ENCODE data around the gene DOCK1.
"Not testable (repeated sequence)": the region's sequence is repeated elsewhere in the genome, so short reads cannot be mapped to it uniquely, and the experiment has no call there.

DOCK1 gene

GRCh38 chr10:126908729-126909128 is 3.5 kb downstream of the DOCK1 start:
- Histone ChIP-seq H3K36me3 (ENCODE audit: insufficient read depth, low read length) (no peaks in the 10 kb centered on the region), H3K4me1 (ENCODE audit: insufficient read depth, low read length) (0 out of 2 replicates have a peak, but pooled peaks cover 7% of the 10 kb centered on the region), H3K9ac (ENCODE audit: low read depth, low read length) (no peak overlapping the region), H3K9me3 (ENCODE audit: control insufficient read depth, insufficient read depth, low read length) (no peaks in the 10 kb centered on the region)

- no peaks in the 10 kb centered on the region for H3K9me3 ChIP-seq (ENCODE audit: control insufficient read depth, insufficient read depth, low read length)
- H3K4me1 ChIP-seq (ENCODE audit: insufficient read depth, low read length) = 0 out of 2 replicates have a peak, but pooled peaks cover 7% of the 10 kb centered on the region
- no peak overlapping the region for H3K9ac ChIP-seq (ENCODE audit: low read depth, low read length)
- no peaks in the 10 kb centered on the region for H3K36me3 ChIP-seq (ENCODE audit: insufficient read depth, low read length)
Measured at GRCh38 chr10:126909147-126909546, 3.9 kb downstream of the DOCK1 start.

- no peaks in the 10 kb centered on the region for H3K36me3 ChIP-seq (ENCODE audit: insufficient read depth, low read length)
- H3K9me3 ChIP-seq (ENCODE audit: control insufficient read depth, insufficient read depth, low read length) = no peaks in the 10 kb centered on the region
- 0 out of 2 replicates have a peak, but pooled peaks cover 7% of the 10 kb centered on the region for H3K4me1 ChIP-seq (ENCODE audit: insufficient read depth, low read length)
- H3K9ac ChIP-seq (ENCODE audit: low read depth, low read length) = no peak overlapping the region
Measured at GRCh38 chr10:126910196-126910595, 5.0 kb downstream of the DOCK1 start.

- 0 out of 2 replicates have a peak, but pooled peaks cover 7% of the 10 kb centered on the region for H3K4me1 ChIP-seq (ENCODE audit: insufficient read depth, low read length)
- no peak overlapping the region for H3K9ac ChIP-seq (ENCODE audit: low read depth, low read length)
- H3K36me3 ChIP-seq (ENCODE audit: insufficient read depth, low read length) = no peaks in the 10 kb centered on the region
- no peaks in the 10 kb centered on the region for H3K9me3 ChIP-seq (ENCODE audit: control insufficient read depth, insufficient read depth, low read length)
Measured at GRCh38 chr10:126910798-126911197, 5.6 kb downstream of the DOCK1 start.

- no peaks in the 10 kb centered on the region for H3K36me3 ChIP-seq (ENCODE audit: insufficient read depth, low read length)
- H3K4me1 ChIP-seq (ENCODE audit: insufficient read depth, low read length) = 0 out of 2 replicates have a peak, but pooled peaks cover 7% of the 10 kb centered on the region
- no peak overlapping the region for H3K9ac ChIP-seq (ENCODE audit: low read depth, low read length)
- H3K9me3 ChIP-seq (ENCODE audit: control insufficient read depth, insufficient read depth, low read length) = no peaks in the 10 kb centered on the region
Measured at GRCh38 chr10:126911301-126911700, 6.1 kb downstream of the DOCK1 start.

- no peaks in the 10 kb centered on the region for H3K36me3 ChIP-seq (ENCODE audit: insufficient read depth, low read length)
- no peaks in the 10 kb centered on the region for H3K4me1 ChIP-seq (ENCODE audit: insufficient read depth, low read length)
- no peak overlapping the region for H3K9ac ChIP-seq (ENCODE audit: low read depth, low read length)
- no peaks in the 10 kb centered on the region for H3K9me3 ChIP-seq (ENCODE audit: control insufficient read depth, insufficient read depth, low read length)
Measured at GRCh38 chr10:126913316-126913715, 8.1 kb downstream of the DOCK1 start.

GRCh38 chr10:126914561-126914960 is 9.3 kb downstream of the DOCK1 start:
- H3K36me3 ChIP-seq (ENCODE audit: insufficient read depth, low read length) = no peaks in the 10 kb centered on the region
- no peaks in the 10 kb centered on the region for H3K4me1 ChIP-seq (ENCODE audit: insufficient read depth, low read length)
- no peak overlapping the region for H3K9ac ChIP-seq (ENCODE audit: low read depth, low read length)
- no peaks in the 10 kb centered on the region for H3K9me3 ChIP-seq (ENCODE audit: control insufficient read depth, insufficient read depth, low read length)

- H3K9ac ChIP-seq (ENCODE audit: low read depth, low read length); H3K9me3 ChIP-seq (ENCODE audit: control insufficient read depth, insufficient read depth, low read length); H3K4me1 ChIP-seq (ENCODE audit: insufficient read depth, low read length); H3K36me3 ChIP-seq (ENCODE audit: insufficient read depth, low read length): not testable (repeated sequence)
Measured at GRCh38 chr10:126916952-126917351, 11.7 kb downstream of the DOCK1 start.

GRCh38 chr10:126917375-126917774 is 12.1 kb downstream of the DOCK1 start:
- no peak overlapping the region for H3K9ac ChIP-seq (ENCODE audit: low read depth, low read length)

GRCh38 chr10:126917975-126918908 is 13.0 kb downstream of the DOCK1 start:
- Histone ChIP-seq H3K9ac (ENCODE audit: low read depth, low read length) (no peak overlapping the region), H3K36me3 (ENCODE audit: insufficient read depth, low read length) (no peaks in the 10 kb centered on the region; the same call in 1 of the 2 replicates), H3K4me1 (ENCODE audit: insufficient read depth, low read length) (no peaks in the 10 kb centered on the region), H3K9me3 (ENCODE audit: control insufficient read depth, insufficient read depth, low read length) (no peaks in the 10 kb centered on the region)

More at GRCh38 chr10:126917375-126917774, 12.1 kb downstream of the DOCK1 start:
- Histone ChIP-seq H3K9me3 (ENCODE audit: control insufficient read depth, insufficient read depth, low read length) (no peaks in the 10 kb centered on the region), H3K36me3 (ENCODE audit: insufficient read depth, low read length) (no peaks in the 10 kb centered on the region; the same call in 1 of the 2 replicates), H3K4me1 (ENCODE audit: insufficient read depth, low read length) (no peaks in the 10 kb centered on the region)

- Histone ChIP-seq H3K9me3 (ENCODE audit: control insufficient read depth, insufficient read depth, low read length) (no peaks in the 10 kb centered on the region), H3K4me1 (ENCODE audit: insufficient read depth, low read length) (no peaks in the 10 kb centered on the region), H3K36me3 (ENCODE audit: insufficient read depth, low read length) (no peaks in the 10 kb centered on the region; the same call in 1 of the 2 replicates), H3K9ac (ENCODE audit: low read depth, low read length) (no peak overlapping the region)
Measured at GRCh38 chr10:126919426-126919825, 14.2 kb downstream of the DOCK1 start.

- no peaks in the 10 kb centered on the region; the same call in 1 of the 2 replicates for H3K36me3 ChIP-seq (ENCODE audit: insufficient read depth, low read length)
- H3K4me1 ChIP-seq (ENCODE audit: insufficient read depth, low read length) = no peaks in the 10 kb centered on the region
- no peak overlapping the region for H3K9ac ChIP-seq (ENCODE audit: low read depth, low read length)
- H3K9me3 ChIP-seq (ENCODE audit: control insufficient read depth, insufficient read depth, low read length) = no peaks in the 10 kb centered on the region
Measured at GRCh38 chr10:126921162-126921561, 15.9 kb downstream of the DOCK1 start.

- H3K4me1 ChIP-seq (ENCODE audit: insufficient read depth, low read length) = no peaks in the 10 kb centered on the region
- H3K36me3 ChIP-seq (ENCODE audit: insufficient read depth, low read length) = peaks cover 2% of the 10 kb centered on the region; the same call in 1 of the 2 replicates
- no peaks in the 10 kb centered on the region for H3K9me3 ChIP-seq (ENCODE audit: control insufficient read depth, insufficient read depth, low read length)
- no peak overlapping the region for H3K9ac ChIP-seq (ENCODE audit: low read depth, low read length)
Measured at GRCh38 chr10:126921974-126922525, 16.8 kb downstream of the DOCK1 start.

GRCh38 chr10:126924180-126924914 is 19.1 kb downstream of the DOCK1 start:
- Histone ChIP-seq H3K36me3 (ENCODE audit: insufficient read depth, low read length) (peaks cover 2% of the 10 kb centered on the region; the same call in 1 of the 2 replicates), H3K9ac (ENCODE audit: low read depth, low read length) (no peak overlapping the region), H3K9me3 (ENCODE audit: control insufficient read depth, insufficient read depth, low read length) (no peaks in the 10 kb centered on the region), H3K4me1 (ENCODE audit: insufficient read depth, low read length) (no peaks in the 10 kb centered on the region)
